Esophagus squamous epithelium (tissue), 5 donors: ENCODE data around the gene PRKAA2. TPM values are rescaled to one million over a fixed set of nuclear protein-coding genes. Genes with fewer than 3 reads are reported as not detected.
A peak's percentile ranks its signal among the peaks of the same experiment; 100 is the strongest.

Source experiments
- DNase-seq: peaks from one replicate; lab custom pipeline; 2025; lab: John Stamatoyannopoulos, UW
- H3K27ac ChIP-seq, 4 donors: fragments of 200-600 bp; sonication (generic); one replicate each; pipeline ENCODE4 v1.5.1; 2016 to 2019; ENCODE audit warnings: mild to moderate bottlenecking in 1 of 4
- H3K27me3 ChIP-seq, 4 donors: fragments of 200-600 bp; sonication (generic); 1 replicate in 3 of 4; 2 replicates in 1 of 4; pipeline versions ENCODE4 v1.5.1 to v1.6.0; 2017 to 2021; ENCODE audit warnings: antibody characterized with exemption in 1 of 4
- H3K36me3 ChIP-seq, 3 donors: fragments of 200-600 bp; sonication (generic); one replicate each; pipeline ENCODE4 v1.5.1; 2016 to 2019
- H3K4me1 ChIP-seq, 3 donors: fragments of 200-600 bp; sonication (generic); one replicate each; pipeline ENCODE4 v1.5.1; 2017 to 2019
- H3K4me3 ChIP-seq, 4 donors: fragments of 200-600 bp; sonication (generic); 1 replicate in 3 of 4; 2 replicates in 1 of 4; pipeline ENCODE4 v1.5.1; 2016 to 2019; ENCODE audit warnings: mild to moderate bottlenecking in 2 of 4, moderate library complexity in 1 of 4
- H3K9me3 ChIP-seq, 3 donors: fragments of 200-600 bp; sonication (generic); one replicate each; pipeline ENCODE4 v1.5.1; 2016 to 2019
- CTCF ChIP-seq, 6 experiments: fragments of 450-650 bp in 4 of 6; fragments of 200-600 bp in 2 of 6; sonication (generic) in 2 of 6; IDR thresholded peaks; one replicate each; pipeline ENCODE4 v1.5.1; 2016 to 2019; ENCODE audit warnings: antibody characterized with exemption in 6 of 6, mild to moderate bottlenecking in 4 of 6, moderate library complexity in 4 of 6
- POLR2A ChIP-seq, 4 donors: fragments of 450-650 bp; IDR thresholded peaks; one replicate each; pipeline ENCODE4 v1.6.1; 2017; ENCODE audit warnings: antibody characterized with exemption in 4 of 4, mild to moderate bottlenecking in 4 of 4, moderate library complexity in 3 of 4
- WGBS, 2 donors: methylation state at CpG; one replicate each; pipeline ENCODE4 v1.1.5; 2018; 5-methylcytosine and 5-hydroxymethylcytosine counted together
- intact Hi-C: fragments of 100-400 bp; cut with DNase I; formaldehyde crosslinking; loops from one replicate; pipeline ENCODE4 v1.15.0; 2022
- total RNA-seq, 4 donors: library from RNA; depleted of rRNA; stranded (reverse); fragments of >200 nt; gene quantifications; one replicate each; pipeline ENCODE4 v1.1.0, GENCODE V29; 2016
- donor health status: DM: yes; HTN: yes; CAD: no.

Gene PRKAA2
- total RNA-seq, 4 donors from 2014 or later, result 1.1 to 9.0 (median 3.4) TPM

GRCh38 chr1:56644064-56644918, 823 bp upstream of the PRKAA2 start:
- Histone ChIP-seq H3K4me1 (peaks cover 0 to 35% (median 5%) of the 10 kb centered on the region in 3 donors), H3K27me3 (peaks cover 0 to 15% (median 0%) of the 10 kb centered on the region in 4 donors), H3K27ac (peak overlapping the region; percentile 62 to 86 (median 82)), H3K36me3 (no peaks in the 10 kb centered on the region), H3K9me3 (no peaks in the 10 kb centered on the region), H3K4me3 (peak overlapping the region; percentile 56 to 79 (median 69))
- WGBS, 2 donors, result 14 to 17% methylated on average over 23 of the region's 23 CpGs
- intact Hi-C loops, result no loop called here
- TF ChIP-seq POLR2A (IDR thresholded peaks at IDR 0.05) (no peak), CTCF (IDR thresholded peaks at IDR 0.05) (no peak)
- no peak for DNase-seq

GRCh38 chr1:56645677-56646305, 677 bp downstream of the PRKAA2 start:
- TF ChIP-seq POLR2A (IDR thresholded peaks at IDR 0.05), result no peak
- no peak for TF ChIP-seq CTCF (IDR thresholded peaks at IDR 0.05)
- Histone ChIP-seq H3K9me3 (no peaks in the 10 kb centered on the region), H3K36me3 (no peaks in the 10 kb centered on the region), H3K27me3 (peaks cover 0 to 15% (median 0%) of the 10 kb centered on the region in 4 donors), H3K27ac (peak overlapping the region; percentile 62 to 86 (median 82)), H3K4me3 (peak overlapping the region; percentile 56 to 79 (median 69)), H3K4me1 (peaks cover 0 to 35% (median 5%) of the 10 kb centered on the region in 3 donors)
- 13 to 15% methylated on average over 3 to 14 of the region's 18 CpGs for WGBS, 2 donors
- intact Hi-C loops, result no loop called here
- DNase-seq, result no peak

- TF ChIP-seq POLR2A (IDR thresholded peaks at IDR 0.05) (no peak), CTCF (IDR thresholded peaks at IDR 0.05) (no peak)
- Histone ChIP-seq H3K4me3 (peak overlapping the region in 1 of 4 donors; percentile 75), H3K27ac (peak overlapping the region in 2 of 4 donors; percentile 83 to 86), H3K36me3 (no peaks in the 10 kb centered on the region), H3K9me3 (no peaks in the 10 kb centered on the region), H3K27me3 (peaks cover 0 to 15% (median 0%) of the 10 kb centered on the region in 4 donors), H3K4me1 (peaks cover 0 to 35% (median 5%) of the 10 kb centered on the region in 3 donors)
- 36 to 40% methylated on average over 3 of the region's 3 CpGs for WGBS, 2 donors
- intact Hi-C loops, result no loop called here
- DNase-seq, result no peak
These were observed 1.5 kb downstream of the PRKAA2 start for GRCh38 chr1:56646611-56647010.

GRCh38 chr1:56647106-56647505, 2.0 kb downstream of the PRKAA2 start:
- no peak for DNase-seq
- Histone ChIP-seq H3K36me3 (no peaks in the 10 kb centered on the region), H3K4me1 (peaks cover 0 to 35% (median 5%) of the 10 kb centered on the region in 3 donors), H3K9me3 (no peaks in the 10 kb centered on the region), H3K4me3 (no peak overlapping the region), H3K27ac (peak overlapping the region in 2 of 4 donors; percentile 83 to 86), H3K27me3 (peaks cover 0 to 15% (median 0%) of the 10 kb centered on the region in 4 donors)
- intact Hi-C loops, result no loop called here
- WGBS, 2 donors, result 55 to 57% methylated on average over 1 of the region's 1 CpG
- no peak for TF ChIP-seq POLR2A (IDR thresholded peaks at IDR 0.05)
- no peak for TF ChIP-seq CTCF (IDR thresholded peaks at IDR 0.05)

GRCh38 chr1:56648546-56648945, 3.4 kb downstream of the PRKAA2 start:
- 65 to 68% methylated on average over 4 of the region's 4 CpGs for WGBS, 2 donors
- TF ChIP-seq POLR2A (IDR thresholded peaks at IDR 0.05) (no peak), CTCF (IDR thresholded peaks at IDR 0.05) (no peak)
- intact Hi-C loops, result no loop called here
- Histone ChIP-seq H3K9me3 (no peaks in the 10 kb centered on the region), H3K27ac (no peak overlapping the region), H3K4me1 (peaks cover 0 to 35% (median 5%) of the 10 kb centered on the region in 3 donors), H3K36me3 (no peaks in the 10 kb centered on the region), H3K27me3 (peaks cover 0 to 15% (median 0%) of the 10 kb centered on the region in 4 donors), H3K4me3 (no peak overlapping the region)
- no peak for DNase-seq
